Neutrophil (primary cell): ENCODE results near the gene MYO7B.

ENCODE experiments used
- H3K27ac ChIP-seq: fragments of 200-600 bp; sonication (generic); 2 replicates; pipeline ENCODE4 v1.5.1; 2016; ENCODE audit warnings: mild to moderate bottlenecking, moderate library complexity
- H3K27me3 ChIP-seq: fragments of 200-600 bp; sonication (generic); 2 replicates; pipeline ENCODE4 v1.6.0; 2016; ENCODE audit warnings: mild to moderate bottlenecking
- H3K36me3 ChIP-seq: fragments of 200-600 bp; sonication (generic); 2 replicates; pipeline ENCODE4 v1.5.1; 2017
- H3K4me1 ChIP-seq, 2 experiments: fragments of 200-600 bp in 1 of 2; sonication (generic) in 1 of 2; 1 replicate in 1 of 2; 2 replicates in 1 of 2; pipeline versions ENCODE4 v1.5.1 to v1.6.1; 2013 to 2016; ENCODE audit warnings: low read depth in 1 of 2, low read length in 1 of 2, mild to moderate bottlenecking in 1 of 2, moderate library complexity in 1 of 2; ENCODE audit not compliant: control insufficient read depth in 1 of 2, insufficient read depth in 1 of 2
- H3K4me3 ChIP-seq, 2 experiments: fragments of 200-600 bp in 1 of 2; sonication (generic) in 1 of 2; 1 replicate in 1 of 2; 2 replicates in 1 of 2; pipeline ENCODE4 v1.5.1; 2013 to 2016; ENCODE audit warnings: low read depth in 1 of 2, low read length in 1 of 2, mild to moderate bottlenecking in 1 of 2, moderate library complexity in 1 of 2
- H3K9me3 ChIP-seq: fragments of 200-600 bp; sonication (generic); 2 replicates; pipeline ENCODE4 v1.5.1; 2016
- CTCF ChIP-seq: fragments of 200-600 bp; sonication (generic); IDR thresholded peaks from 2 replicates; pipeline ENCODE4 v1.5.1; 2016; ENCODE audit warnings: antibody characterized with exemption

MYO7B gene

GRCh38 chr2:127558911-127559310 lies 23.4 kb downstream of the MYO7B start:
- H3K27ac ChIP-seq, result no peak overlapping the region
- peaks cover 7% of the 10 kb centered on the region for H3K27me3 ChIP-seq
- no peaks in the 10 kb centered on the region for H3K36me3 ChIP-seq
- H3K9me3 ChIP-seq, result no peaks in the 10 kb centered on the region
- H3K4me1 ChIP-seq, result peaks cover 14% of the 10 kb centered on the region in 2 experiments
- no peak for TF ChIP-seq CTCF
- no peak overlapping the region for H3K4me3 ChIP-seq

- peaks cover 15 to 18% of the 10 kb centered on the region in 2 experiments for H3K4me1 ChIP-seq
- no peak overlapping the region for H3K4me3 ChIP-seq
- no peaks in the 10 kb centered on the region for H3K9me3 ChIP-seq
- H3K36me3 ChIP-seq, result no peaks in the 10 kb centered on the region
- H3K27me3 ChIP-seq, result peaks cover 7% of the 10 kb centered on the region
- TF ChIP-seq CTCF, result no peak
- H3K27ac ChIP-seq, result no peak overlapping the region
Measured at GRCh38 chr2:127559454-127559853, 24.0 kb downstream of the MYO7B start.

GRCh38 chr2:127560201-127560930 lies 24.9 kb downstream of the MYO7B start:
- H3K27me3 ChIP-seq, result peaks cover 7% of the 10 kb centered on the region
- H3K27ac ChIP-seq, result no peak overlapping the region
- peaks cover 15 to 18% of the 10 kb centered on the region in 2 experiments for H3K4me1 ChIP-seq
- H3K4me3 ChIP-seq, result no peak overlapping the region
- H3K36me3 ChIP-seq, result no peaks in the 10 kb centered on the region
- no peaks in the 10 kb centered on the region for H3K9me3 ChIP-seq
- TF ChIP-seq CTCF, result no peak

GRCh38 chr2:127560931-127561280 lies 25.4 kb downstream of the MYO7B start:
- Histone ChIP-seq H3K27me3 (peaks cover 7% of the 10 kb centered on the region), H3K27ac (no peak overlapping the region), H3K4me3 (no peak overlapping the region), H3K36me3 (no peaks in the 10 kb centered on the region), H3K9me3 (no peaks in the 10 kb centered on the region), H3K4me1 (peaks cover 15 to 18% of the 10 kb centered on the region in 2 experiments)
- TF ChIP-seq CTCF, result no peak

GRCh38 chr2:127561371-127561770 lies 25.9 kb downstream of the MYO7B start:
- no peak for TF ChIP-seq CTCF
- Histone ChIP-seq H3K27ac (no peak overlapping the region), H3K9me3 (no peaks in the 10 kb centered on the region), H3K4me3 (no peak overlapping the region), H3K36me3 (no peaks in the 10 kb centered on the region), H3K4me1 (peaks cover 15 to 18% of the 10 kb centered on the region in 2 experiments), H3K27me3 (peaks cover 7% of the 10 kb centered on the region)
